Jurkat, Clone E6-1 (cell line): Measurements from ENCODE around the gene POU6F1.
"Not testable (repeated sequence)": the region's sequence is repeated elsewhere in the genome, so short reads cannot be mapped to it uniquely, and the experiment has no call there.

ENCODE experiments used
- DNase-seq: peaks from one replicate; pipeline ENCODE4 v3.0.0-alpha.2; 2011; ENCODE audit warnings: low read depth, low spot score
- H3K4me3 ChIP-seq: 2 replicates; pipeline ENCODE4 v1.5.1; 2011; ENCODE audit warnings: mild to moderate bottlenecking, low read length, control low read depth, moderate library complexity

Gene POU6F1

DNA sequence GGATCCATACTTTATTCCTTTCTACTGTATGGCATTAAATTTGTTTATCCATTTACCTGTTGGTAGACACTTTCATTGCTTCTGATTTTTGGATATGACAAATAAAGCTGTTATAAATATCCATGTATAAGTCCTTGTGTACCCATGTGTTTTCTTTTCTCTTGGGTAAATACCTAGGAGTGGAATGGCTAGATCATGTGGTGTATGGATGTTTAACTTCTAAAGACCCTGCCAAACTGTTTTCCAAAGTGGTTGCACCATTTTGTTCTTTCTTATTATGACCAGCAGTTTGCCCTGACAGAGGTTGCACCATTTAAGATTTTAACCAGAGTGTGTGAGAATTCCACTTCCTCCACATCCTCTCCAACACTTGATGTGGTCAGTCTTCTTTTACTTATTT is 14.8 kb upstream of the POU6F1 start:
- DNase-seq, result no peak
- no peak overlapping the region for H3K4me3 ChIP-seq

GRCh38 chr12:51229116-51229809 is 11.4 kb upstream of the POU6F1 start:
- no peak overlapping the region for H3K4me3 ChIP-seq
- DNase-seq, result no peak

DNA sequence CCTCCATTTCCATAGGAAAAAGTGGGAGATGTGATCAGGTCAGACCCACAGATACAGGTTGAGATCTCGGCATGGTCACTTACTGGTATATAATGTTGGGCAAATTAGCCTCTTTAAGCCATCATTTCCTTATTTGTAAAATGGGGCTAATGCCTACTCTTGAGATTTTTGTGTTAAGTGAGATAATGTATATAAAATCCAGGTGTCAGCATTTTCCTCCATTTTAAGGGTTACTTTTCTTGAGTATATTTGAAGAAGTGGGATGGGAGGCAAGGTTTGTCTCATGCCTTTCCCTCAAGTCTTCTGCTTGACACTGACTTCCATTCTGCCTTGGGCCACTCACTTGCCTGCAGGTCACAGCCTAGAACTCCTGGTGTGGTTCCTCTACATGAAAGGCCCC is 10.1 kb upstream of the POU6F1 start:
- no peak overlapping the region for H3K4me3 ChIP-seq
- no peak for DNase-seq

- DNase-seq, result not testable (repeated sequence)
Observed at GRCh38 chr12:51227112-51227511, 9.2 kb upstream of the POU6F1 start.

GRCh38 chr12:51225771-51226170 is 7.9 kb upstream of the POU6F1 start:
- no peak for DNase-seq
- H3K4me3 ChIP-seq, result no peak overlapping the region

More at GRCh38 chr12:51227112-51227511, 9.2 kb upstream of the POU6F1 start:
- H3K4me3 ChIP-seq, result not testable (repeated sequence)

DNA sequence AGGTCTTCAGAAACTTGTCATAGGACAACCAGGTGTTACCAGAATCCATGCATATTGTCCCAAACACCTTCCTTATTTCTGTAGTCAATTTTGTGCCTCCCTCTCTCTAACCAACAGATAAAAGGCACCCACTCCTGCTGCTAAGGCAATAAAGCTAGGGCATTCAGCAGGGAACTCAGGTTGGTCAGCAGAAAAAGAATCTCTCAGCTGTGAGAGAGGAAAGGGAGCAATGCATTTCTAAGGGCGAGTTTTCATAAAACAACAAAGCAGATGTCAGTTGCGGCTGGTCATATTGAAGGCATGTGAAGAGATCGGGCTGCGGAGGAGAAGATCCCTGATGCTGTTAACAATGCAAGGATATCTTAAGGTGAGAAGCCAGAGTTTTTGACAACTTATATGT is 7.4 kb upstream of the POU6F1 start:
- H3K4me3 ChIP-seq, result no peak overlapping the region
- DNase-seq, result no peak

- H3K4me3 ChIP-seq, result no peak overlapping the region
- no peak for DNase-seq
Observed at GRCh38 chr12:51224625-51225024, 6.8 kb upstream of the POU6F1 start.

DNA sequence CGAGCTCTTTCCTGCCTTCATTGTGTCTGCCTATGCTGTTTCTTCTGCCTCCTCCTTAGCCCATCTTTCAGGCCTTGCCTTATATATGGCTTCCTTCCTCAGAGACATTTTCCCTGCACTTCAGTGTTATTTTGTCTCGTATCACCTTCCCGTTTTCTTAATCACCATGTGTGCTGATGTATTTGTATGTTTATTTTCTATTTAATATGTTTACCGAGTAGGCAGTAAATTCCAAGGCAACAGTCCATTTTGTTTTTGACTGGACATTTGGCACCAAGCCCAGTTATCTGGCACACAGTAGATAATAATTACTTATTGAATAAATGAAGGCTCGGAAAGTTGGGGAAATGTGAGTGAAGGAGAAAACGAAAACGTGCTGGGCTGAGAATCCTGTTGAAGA is 4.6 kb upstream of the POU6F1 start:
- DNase-seq, result no peak
- no peak overlapping the region for H3K4me3 ChIP-seq

DNA sequence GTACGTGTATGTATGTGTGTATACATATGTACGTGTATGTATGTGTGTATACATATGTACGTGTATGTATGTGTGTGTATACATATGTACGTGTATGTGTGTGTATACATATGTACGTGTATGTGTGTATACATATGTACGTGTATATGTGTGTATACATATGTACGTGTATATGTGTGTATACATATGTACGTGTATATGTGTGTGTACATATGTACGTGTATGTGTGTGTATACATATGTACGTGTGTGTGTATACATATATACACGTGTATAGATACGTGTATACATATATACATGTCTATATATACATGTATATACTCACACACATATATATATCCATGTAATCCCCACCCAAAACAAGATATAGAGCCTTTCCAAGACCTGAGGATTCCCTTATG is 2.0 kb upstream of the POU6F1 start:
- not testable (repeated sequence) for H3K4me3 ChIP-seq, DNase-seq

GRCh38 chr12:51219322-51219721 is 1.5 kb upstream of the POU6F1 start:
- no peak overlapping the region for H3K4me3 ChIP-seq
- DNase-seq, result no peak

- no peak for DNase-seq
- peak overlapping the region; percentile 63 for H3K4me3 ChIP-seq
Observed at GRCh38 chr12:51218607-51219161, 822 bp upstream of the POU6F1 start.

DNA sequence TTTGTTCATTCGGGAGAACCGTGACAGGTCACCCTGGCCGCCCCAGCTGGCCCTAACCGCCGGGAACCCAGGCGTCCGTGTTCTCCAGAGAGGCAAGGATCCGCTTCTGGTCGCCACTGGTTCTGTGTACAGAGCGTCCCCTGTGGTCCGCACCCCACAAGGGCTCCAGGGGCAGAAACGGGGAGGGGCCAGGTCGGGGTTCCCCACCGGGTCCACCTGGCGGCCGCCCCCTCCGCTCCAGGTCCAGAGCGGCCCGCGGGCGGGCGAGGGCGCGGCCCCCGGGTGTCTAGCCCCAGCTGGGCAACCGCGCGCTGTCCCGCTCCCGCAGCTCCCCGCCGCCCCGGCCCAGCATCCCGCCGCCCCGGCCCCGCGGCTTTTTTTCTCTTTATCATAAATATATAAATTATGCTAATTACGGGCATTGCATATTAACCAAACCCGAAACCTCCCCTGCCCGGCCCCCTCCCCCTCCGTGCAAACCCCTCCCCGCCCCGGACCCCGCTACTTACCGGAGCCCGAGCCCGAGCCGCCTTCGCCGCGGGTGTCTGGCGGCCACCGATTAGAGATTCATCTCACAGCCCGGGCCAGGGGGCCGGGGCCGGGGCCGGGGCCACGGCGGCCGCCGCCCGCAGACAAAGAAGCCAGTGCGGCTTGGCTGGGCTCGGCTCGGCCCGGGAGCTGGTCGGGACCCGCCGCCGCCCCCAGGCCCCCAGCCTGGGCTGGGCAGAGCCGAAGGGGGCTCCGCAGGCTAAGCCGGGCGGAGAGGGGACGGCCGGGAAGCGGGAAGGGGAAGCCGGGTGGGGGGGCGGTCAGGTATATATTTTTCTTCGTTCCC is 512 bp downstream of the POU6F1 start:
- DNase-seq, result no peak
- H3K4me3 ChIP-seq, result peak overlapping the region; percentile 63

DNA sequence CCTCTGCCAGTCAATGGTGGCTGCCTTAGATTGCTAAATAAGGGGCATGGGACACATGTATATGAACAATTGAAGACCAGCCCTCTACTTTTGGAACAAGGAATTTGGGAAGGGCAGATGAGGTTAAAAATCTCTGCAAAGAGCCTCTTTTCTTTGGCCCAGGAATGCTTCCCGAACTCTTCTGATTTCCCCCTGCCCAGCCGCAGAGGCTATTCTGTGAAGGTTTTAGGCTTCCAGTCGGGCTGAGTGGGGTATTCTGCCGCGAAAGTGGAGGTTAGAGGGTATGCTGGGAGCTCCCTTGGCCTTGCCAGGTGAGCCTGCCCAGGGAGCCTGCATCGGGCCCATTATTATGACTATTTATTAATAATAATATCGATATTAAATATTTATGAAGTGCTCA is 1.2 kb downstream of the POU6F1 start:
- no peak overlapping the region for H3K4me3 ChIP-seq
- DNase-seq, result no peak

DNA sequence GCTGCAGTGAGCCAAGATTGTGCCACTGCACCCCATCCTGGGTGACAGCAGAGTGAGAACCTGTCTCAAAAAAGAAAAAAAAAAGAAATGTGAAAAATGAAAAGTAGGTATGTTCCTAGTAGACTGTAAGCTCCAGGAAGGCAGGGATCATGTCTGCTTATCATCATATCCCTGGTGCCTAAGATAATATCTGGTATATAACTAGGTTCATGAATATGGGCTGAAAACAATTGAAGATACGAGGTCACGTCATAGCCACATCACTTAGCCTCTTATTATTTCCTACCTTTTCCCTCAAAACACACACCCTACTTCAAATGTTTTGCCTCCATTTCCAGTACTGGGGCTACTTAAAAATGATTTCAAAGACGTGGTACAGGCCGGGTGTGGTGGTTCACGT is 3.0 kb downstream of the POU6F1 start:
- H3K4me3 ChIP-seq, result no peak overlapping the region
- DNase-seq, result no peak

GRCh38 chr12:51210690-51211395 is 7.0 kb downstream of the POU6F1 start:
- DNase-seq, result no peak
- no peak overlapping the region for H3K4me3 ChIP-seq

DNA sequence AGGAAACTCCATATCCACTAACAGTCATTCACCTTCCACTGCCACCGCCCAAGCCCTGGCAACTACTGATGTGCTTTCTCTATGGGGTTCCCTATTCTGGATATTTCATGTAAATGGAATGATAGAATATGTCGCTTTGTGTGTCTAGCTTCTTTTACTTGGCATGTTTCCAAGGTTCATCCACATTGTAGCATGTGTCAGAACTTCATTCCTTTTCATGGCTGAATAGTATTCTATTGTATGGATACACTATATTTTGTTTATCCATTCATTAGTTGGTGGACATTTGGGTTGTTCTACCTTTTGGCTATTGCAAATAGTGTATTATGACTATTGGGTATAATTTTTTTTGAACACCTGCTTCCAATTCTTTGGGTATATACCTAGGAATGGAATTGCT is 8.6 kb downstream of the POU6F1 start:
- no peak overlapping the region for H3K4me3 ChIP-seq
- no peak for DNase-seq

DNA sequence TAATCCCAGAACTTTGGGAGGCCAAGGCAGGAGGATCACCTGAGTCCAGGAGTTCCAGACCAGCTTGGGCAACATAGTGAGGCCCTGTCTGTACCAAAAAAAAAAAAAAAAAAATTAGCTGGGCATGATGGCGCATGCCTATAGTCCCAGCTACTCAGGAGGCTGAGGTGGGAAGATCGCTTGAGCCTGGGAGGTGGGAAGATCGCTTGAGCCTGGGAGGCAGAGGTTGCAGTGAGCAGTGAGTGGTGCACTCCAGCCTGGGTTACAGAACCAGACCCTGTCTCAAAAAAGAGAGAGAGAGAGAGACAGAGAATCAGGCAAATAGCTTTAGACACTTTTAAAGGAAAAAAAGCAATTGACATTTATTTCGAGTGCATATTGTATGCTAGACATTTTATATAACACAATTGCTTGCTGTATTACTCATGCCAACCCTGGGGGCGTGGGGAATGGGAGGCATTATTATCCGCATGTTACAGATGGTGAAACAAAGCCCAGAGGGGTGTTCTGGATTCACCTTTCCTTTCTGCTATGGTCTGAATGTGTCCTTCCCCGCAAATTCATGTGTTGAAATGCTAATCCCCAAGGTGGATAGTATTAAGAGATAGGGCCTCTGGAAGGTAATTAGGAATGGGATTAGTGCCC is 9.7 kb downstream of the POU6F1 start:
- no peak for DNase-seq
- H3K4me3 ChIP-seq, result no peak overlapping the region

DNA sequence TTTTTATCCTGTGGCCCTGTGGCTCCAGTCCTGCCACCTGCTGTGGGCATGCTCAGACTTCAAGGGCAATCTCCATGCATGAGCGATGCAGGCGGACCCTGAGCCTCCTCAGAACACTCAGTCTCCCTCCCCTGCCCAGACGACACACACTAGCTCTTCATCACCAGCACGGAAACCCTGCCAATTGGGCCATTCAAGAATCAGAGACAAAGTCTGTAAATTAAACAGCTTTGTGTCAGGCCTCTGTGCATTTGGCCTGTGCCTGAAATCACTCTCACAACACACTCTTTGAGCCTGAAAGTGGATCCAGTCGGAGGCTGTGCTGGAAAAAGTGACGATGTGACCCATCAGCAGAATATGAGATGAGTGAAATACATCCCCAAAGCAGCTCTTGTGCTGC is 12.5 kb downstream of the POU6F1 start:
- H3K4me3 ChIP-seq, result no peak overlapping the region
- no peak for DNase-seq

DNA sequence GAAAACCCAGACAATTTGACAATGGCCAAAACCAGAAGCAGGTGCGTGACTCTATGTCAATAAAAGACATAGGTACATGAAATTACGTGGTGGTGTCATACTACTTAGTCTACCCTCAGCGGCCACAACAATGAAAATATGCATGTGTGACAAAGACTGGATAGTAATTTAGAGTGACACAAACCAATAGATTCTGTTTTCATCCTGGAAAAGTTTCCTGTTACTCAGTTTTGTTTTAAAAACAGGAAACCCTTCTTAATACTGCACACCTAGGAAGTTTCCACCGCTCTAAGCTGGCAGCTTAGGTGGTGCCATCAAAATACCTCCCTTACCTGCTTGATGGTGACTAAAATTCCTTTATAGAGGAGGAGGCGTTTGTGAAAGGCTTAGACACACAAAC is 15.1 kb downstream of the POU6F1 start:
- H3K4me3 ChIP-seq, result no peak overlapping the region
- no peak for DNase-seq
